Small intestine (tissue), 7 donors: ENCODE measurements around the gene PPP2R2D. TPM values are rescaled to one million over a fixed set of nuclear protein-coding genes. Genes with fewer than 3 reads are reported as not detected.

ENCODE experiments used
- DNase-seq, 2 donors: peaks; one replicate each; pipeline versions ENCODE4 v3.0.0 to v3.0.0-alpha.2; 2013
- FAIRE-seq: peaks from 2 replicates; lab custom pipeline; 2012; peaks lifted over from hg19 to GRCh38; lab: Jason Lieb, UNC
- H3K27ac ChIP-seq, 3 donors: one replicate each; pipeline ENCODE4 v1.5.1; 2013; ENCODE audit warnings: low read length in 2 of 3, mild to moderate bottlenecking in 2 of 3, control low read depth in 1 of 3, inconsistent platforms in 1 of 3, low read depth in 1 of 3, moderate library complexity in 1 of 3
- H3K27me3 ChIP-seq, 3 donors: one replicate each; pipeline ENCODE4 v1.6.1; 2013; ENCODE audit warnings: low read length in 3 of 3, inconsistent platforms in 1 of 3; ENCODE audit not compliant: control insufficient read depth in 3 of 3, insufficient read depth in 3 of 3
- H3K36me3 ChIP-seq, 3 donors: one replicate each; pipeline ENCODE4 v1.6.1; 2013; ENCODE audit warnings: low read length in 3 of 3, inconsistent platforms in 1 of 3, low read depth in 1 of 3, mild to moderate bottlenecking in 1 of 3, moderate library complexity in 1 of 3; ENCODE audit not compliant: control insufficient read depth in 3 of 3, insufficient read depth in 2 of 3
- H3K4me1 ChIP-seq, 3 donors: one replicate each; pipeline ENCODE4 v1.6.1; 2013; ENCODE audit warnings: low read length in 2 of 3, inconsistent platforms in 1 of 3, low read depth in 1 of 3, mild to moderate bottlenecking in 1 of 3, moderate library complexity in 1 of 3; ENCODE audit not compliant: control insufficient read depth in 3 of 3, insufficient read depth in 2 of 3
- H3K4me3 ChIP-seq, 3 donors: one replicate each; pipeline ENCODE4 v1.5.1; 2013; ENCODE audit warnings: low read length in 3 of 3, control low read depth in 1 of 3, inconsistent platforms in 1 of 3, low read depth in 1 of 3, mild to moderate bottlenecking in 1 of 3, moderate library complexity in 1 of 3
- H3K9me3 ChIP-seq, 2 donors: one replicate each; pipeline ENCODE4 v1.6.1; 2013; ENCODE audit warnings: low read depth in 1 of 2, low read length in 1 of 2; ENCODE audit not compliant: control insufficient read depth in 2 of 2, insufficient read depth in 1 of 2
- WGBS, 3 donors: extraction: QIAGEN DNeasy Blood & Tissue Kit; methylation state at CpG; one replicate each; pipeline ENCODE4 v1.1.7; 2013; 5-methylcytosine and 5-hydroxymethylcytosine counted together
- polyA plus RNA-seq, 4 donors: library from polyadenylated mRNA; stranded (reverse) in 3 of 4; unstranded in 1 of 4; fragments of 200-250 nt in 3 of 4; fragments of 120-200 nt in 1 of 4; gene quantifications; one replicate each; pipeline versions ENCODE4 v1.2.1 to v1.2.3, GENCODE V29; 2013
- donor health status: healthy with polysubstance abuse.
- donor health status: control.
- donor health status: control.
- donor health status: Bipolar disorder and iron deficiency.
- donor health status: healthy.

The PPP2R2D gene
- polyA plus RNA-seq, 4 donors, result 15.5 to 35.3 (median 23.2) TPM

- WGBS, 3 donors, result 69 to 85% (median 77%) methylated on average over 8 of the region's 8 CpGs
- FAIRE-seq (no peak), DNase-seq (no peak)
- Histone ChIP-seq H3K9me3 (peaks cover 0 to 3% of the 10 kb centered on the region in 2 donors), H3K36me3 (no peaks in the 10 kb centered on the region), H3K4me1 (no peaks in the 10 kb centered on the region), H3K27ac (no peak overlapping the region), H3K27me3 (no peaks in the 10 kb centered on the region), H3K4me3 (no peak overlapping the region)
Measured at GRCh38 chr10:131871673-131872005, 29.2 kb upstream of the PPP2R2D start.

- Histone ChIP-seq H3K36me3 (no peaks in the 10 kb centered on the region), H3K4me3 (no peak overlapping the region), H3K27me3 (no peaks in the 10 kb centered on the region), H3K27ac (no peak overlapping the region), H3K9me3 (peaks cover 0 to 3% of the 10 kb centered on the region in 2 donors), H3K4me1 (no peaks in the 10 kb centered on the region)
- 82 to 86% (median 84%) methylated on average over 27 of the region's 27 CpGs for WGBS, 3 donors
- no peak for FAIRE-seq
- no peak for DNase-seq
Measured at GRCh38 chr10:131872011-131872826, 28.6 kb upstream of the PPP2R2D start.

DNA sequence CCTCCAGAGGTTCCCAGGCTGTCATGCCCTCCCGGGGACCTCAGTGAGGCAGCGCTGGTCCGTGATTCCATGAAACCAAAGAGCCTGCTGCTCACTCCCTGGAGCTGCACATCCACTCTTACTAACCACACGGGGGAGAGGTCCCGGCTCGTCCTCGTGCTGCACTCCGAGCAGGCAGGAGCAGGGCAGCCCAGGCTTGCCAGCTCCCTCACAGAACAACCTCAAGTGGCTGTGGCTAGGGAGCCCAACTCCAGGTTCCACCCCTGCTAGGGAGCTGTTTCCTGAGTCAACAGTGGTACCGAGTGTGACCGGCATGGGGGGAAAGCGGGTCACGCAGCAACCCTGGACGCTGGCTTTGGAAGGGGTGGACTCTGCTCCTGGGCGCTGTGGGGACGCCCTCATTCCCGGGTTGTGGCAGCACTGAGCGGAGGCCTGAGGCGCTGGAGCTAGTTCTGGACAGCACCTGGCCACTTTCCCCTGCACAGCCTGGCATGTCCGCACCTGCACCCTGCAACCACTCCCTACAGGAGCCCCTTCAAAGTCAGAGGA is 27.9 kb upstream of the PPP2R2D start:
- H3K27me3 ChIP-seq, result no peaks in the 10 kb centered on the region

DNA sequence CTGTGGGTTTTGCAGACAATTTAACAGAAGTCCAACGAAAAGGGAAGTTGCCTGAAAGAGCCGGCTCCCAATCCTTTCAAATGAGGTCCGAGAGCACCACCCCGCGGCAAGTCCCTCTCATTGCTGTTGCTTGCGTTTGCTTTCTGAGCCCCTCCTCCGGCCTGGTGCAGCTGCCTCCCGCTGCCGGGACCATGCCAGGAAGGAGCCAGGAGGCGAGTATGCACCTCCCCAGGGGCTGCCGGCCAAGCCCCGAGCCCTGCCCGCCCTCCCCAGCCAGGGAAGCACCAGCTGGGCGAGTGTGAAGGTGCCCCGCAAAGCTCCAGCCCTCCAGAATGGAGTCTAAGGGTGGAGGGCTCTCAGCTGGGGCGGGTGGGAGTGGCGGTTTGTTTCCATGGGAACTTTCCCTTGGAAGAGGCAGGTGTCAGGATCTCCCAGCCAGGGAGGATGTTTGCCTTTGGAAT is 25.8 kb upstream of the PPP2R2D start:
- DNase-seq (peak; percentile 57 to 71), FAIRE-seq (no peak)
- Histone ChIP-seq H3K4me1 (no peaks in the 10 kb centered on the region), H3K36me3 (no peaks in the 10 kb centered on the region), H3K27ac (no peak overlapping the region), H3K9me3 (no peaks in the 10 kb centered on the region), H3K27me3 (no peaks in the 10 kb centered on the region), H3K4me3 (no peak overlapping the region)
- WGBS, 3 donors, result 3 to 4% (median 3%) methylated on average over 17 of the region's 17 CpGs

More for the DNA sequence above, 27.9 kb upstream of the PPP2R2D start:
- FAIRE-seq (no peak), DNase-seq (no peak)
- no peak overlapping the region for H3K4me3 ChIP-seq
- WGBS, 3 donors, result 44 to 67% (median 51%) methylated on average over 19 of the region's 19 CpGs
- H3K9me3 ChIP-seq, result peaks cover 0 to 3% of the 10 kb centered on the region in 2 donors
- H3K27ac ChIP-seq, result no peak overlapping the region
- no peaks in the 10 kb centered on the region for H3K36me3 ChIP-seq
- H3K4me1 ChIP-seq, result no peaks in the 10 kb centered on the region

DNA sequence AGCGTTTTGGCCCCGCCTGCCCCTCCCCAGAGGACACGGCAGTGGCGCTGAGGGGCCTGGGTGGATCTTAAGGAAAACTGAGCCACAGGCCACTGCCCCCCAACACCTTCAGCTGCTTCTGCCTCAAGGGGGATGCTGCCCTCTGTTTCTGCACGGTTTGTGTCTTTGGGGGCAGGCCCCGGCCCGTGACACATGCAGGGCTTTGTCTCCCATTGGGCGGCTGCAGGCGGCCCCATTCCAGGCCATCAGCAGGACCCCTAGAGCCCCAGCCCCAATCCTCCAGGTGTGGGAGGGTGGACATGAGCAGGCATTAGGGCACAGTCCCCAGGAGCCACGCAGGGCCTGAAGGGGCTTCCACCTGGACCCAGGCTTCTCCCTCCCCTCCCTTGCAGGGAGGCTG is 25.3 kb upstream of the PPP2R2D start:
- Histone ChIP-seq H3K4me1 (no peaks in the 10 kb centered on the region), H3K36me3 (no peaks in the 10 kb centered on the region), H3K4me3 (no peak overlapping the region), H3K9me3 (no peaks in the 10 kb centered on the region), H3K27ac (no peak overlapping the region), H3K27me3 (no peaks in the 10 kb centered on the region)
- 32 to 54% (median 50%) methylated on average over 9 to 10 of the region's 10 CpGs for WGBS, 3 donors
- no peak for FAIRE-seq
- DNase-seq, result no peak

DNA sequence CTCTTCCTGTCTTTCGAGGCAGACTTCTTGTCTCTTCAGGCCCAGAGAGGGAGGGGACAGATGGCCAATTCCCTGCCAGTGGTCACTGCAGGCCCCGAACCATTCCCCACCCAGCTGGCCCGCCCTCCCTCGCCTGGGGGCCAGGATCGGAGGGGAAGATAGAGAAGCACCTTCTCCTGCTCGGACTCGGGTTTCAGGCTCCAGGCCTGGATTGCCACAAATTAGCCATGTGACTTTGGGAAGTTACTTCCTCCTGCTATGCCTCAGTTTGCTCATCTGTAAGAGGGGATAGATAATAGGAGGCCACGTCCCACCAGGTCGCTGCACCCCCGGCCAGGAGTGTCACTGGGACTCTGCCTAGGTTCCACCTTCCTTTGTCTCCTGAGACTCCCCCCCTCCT is 24.8 kb upstream of the PPP2R2D start:
- FAIRE-seq, result no peak
- DNase-seq, result no peak
- 51 to 61% (median 57%) methylated on average over 10 of the region's 10 CpGs for WGBS, 3 donors
- Histone ChIP-seq H3K36me3 (no peaks in the 10 kb centered on the region), H3K27ac (no peak overlapping the region), H3K27me3 (no peaks in the 10 kb centered on the region), H3K4me1 (no peaks in the 10 kb centered on the region), H3K9me3 (peaks cover 0 to 3% of the 10 kb centered on the region in 2 donors), H3K4me3 (no peak overlapping the region)

DNA sequence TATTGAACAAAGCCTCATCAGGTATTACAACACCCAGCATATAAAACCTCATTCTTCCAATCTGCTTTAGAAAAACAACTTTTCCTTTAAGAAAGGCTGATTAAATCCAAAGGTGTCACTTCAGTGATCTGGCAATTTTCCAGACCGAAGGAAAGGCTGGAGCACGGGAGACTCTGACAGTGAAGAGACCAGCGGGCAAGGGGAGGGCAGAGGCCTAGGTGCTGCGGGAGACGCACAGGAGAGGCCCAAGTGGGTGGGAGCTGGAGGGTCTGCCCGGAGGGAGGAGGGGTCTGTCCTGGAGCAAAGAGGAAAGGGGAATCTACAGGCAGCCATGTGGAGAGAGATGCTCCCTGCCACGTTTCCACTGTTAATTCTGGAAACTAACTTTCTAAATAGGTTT is 24.3 kb upstream of the PPP2R2D start:
- Histone ChIP-seq H3K27me3 (no peaks in the 10 kb centered on the region), H3K4me3 (no peak overlapping the region), H3K36me3 (no peaks in the 10 kb centered on the region), H3K9me3 (peaks cover 0 to 6% of the 10 kb centered on the region in 2 donors), H3K4me1 (no peaks in the 10 kb centered on the region), H3K27ac (no peak overlapping the region)
- 22 to 43% (median 42%) methylated on average over 7 of the region's 7 CpGs for WGBS, 3 donors
- FAIRE-seq (no peak), DNase-seq (no peak)

DNA sequence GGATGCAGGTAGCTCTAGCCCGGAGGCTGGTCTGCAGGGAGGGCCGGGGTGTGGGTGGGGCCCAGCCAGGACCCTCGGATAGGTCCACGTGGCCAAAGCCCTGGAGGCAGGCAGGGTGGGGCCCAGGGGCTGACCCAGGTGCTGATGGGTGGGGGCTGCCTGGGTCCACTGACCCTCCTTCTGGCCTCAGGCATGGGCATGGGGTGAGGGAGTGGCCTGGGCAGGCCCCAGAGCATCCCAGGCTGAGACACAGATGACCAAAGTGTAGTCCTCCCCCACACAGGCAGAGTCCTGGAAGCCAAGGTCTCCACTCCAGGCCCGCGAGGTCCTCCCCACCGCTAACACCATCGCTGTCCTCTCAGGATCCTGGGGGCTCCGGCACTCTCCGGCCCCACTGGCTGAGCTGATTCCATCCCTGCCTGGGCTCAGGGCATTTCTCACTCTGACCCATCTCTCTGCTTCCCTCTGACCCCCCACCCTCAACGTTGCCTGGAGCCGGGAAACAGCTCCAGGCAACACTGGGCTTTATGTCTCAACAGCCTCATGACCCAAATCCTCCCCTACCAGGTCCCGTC is 20.7 kb upstream of the PPP2R2D start:
- Histone ChIP-seq H3K4me1 (no peaks in the 10 kb centered on the region), H3K27me3 (no peaks in the 10 kb centered on the region), H3K9me3 (peaks cover 0 to 6% of the 10 kb centered on the region in 2 donors), H3K36me3 (no peaks in the 10 kb centered on the region), H3K27ac (no peak overlapping the region), H3K4me3 (no peak overlapping the region)
- FAIRE-seq (no peak), DNase-seq (no peak)
- 83 to 87% (median 85%) methylated on average over 12 to 13 of the region's 13 CpGs for WGBS, 3 donors
